CD14-positive monocyte (primary cell): Measurements from ENCODE around the gene TRHDE. TPM values are rescaled to one million over a fixed set of nuclear protein-coding genes. Genes with fewer than 3 reads are reported as not detected.

Experiments
- DNase-seq, 3 donors: peaks; one replicate each; pipeline ENCODE4 v3.0.0-alpha.2; 2011 to 2022
- H2AFZ ChIP-seq: 2 replicates; pipeline ENCODE4 v1.6.0; 2012; ENCODE audit warnings: mild to moderate bottlenecking, low read depth, low read length, inconsistent platforms; ENCODE audit not compliant: insufficient read depth, poor library complexity, severe bottlenecking
- H3K27ac ChIP-seq, 2 donors: 1 replicate in 1 of 2; 2 replicates in 1 of 2; pipeline ENCODE4 v1.5.1; 2012 to 2013; ENCODE audit warnings: low read length in 2 of 2, control low read depth in 1 of 2, inconsistent platforms in 1 of 2, low read depth in 1 of 2, mild to moderate bottlenecking in 1 of 2
- H3K27me3 ChIP-seq, 2 donors: one replicate each; pipeline versions ENCODE4 v1.6.0 to v1.6.1; 2011 to 2013; ENCODE audit warnings: low read length in 2 of 2; ENCODE audit not compliant: control insufficient read depth in 2 of 2, insufficient read depth in 2 of 2
- H3K36me3 ChIP-seq, 2 donors: replicated peaks in 1 of 2; 1 replicate in 1 of 2; 2 replicates in 1 of 2; pipeline versions ENCODE4 v1.5.1 to v1.6.1; 2012 to 2013; ENCODE audit warnings: low read length in 2 of 2, control low read depth in 1 of 2, inconsistent platforms in 1 of 2, mild to moderate bottlenecking in 1 of 2; ENCODE audit not compliant: insufficient read depth in 2 of 2, control insufficient read depth in 1 of 2
- H3K4me1 ChIP-seq, 2 donors: 1 replicate in 1 of 2; 2 replicates in 1 of 2; pipeline versions ENCODE4 v1.5.1 to v1.6.1; 2012 to 2013; ENCODE audit warnings: low read length in 2 of 2, control low read depth in 1 of 2, inconsistent platforms in 1 of 2, mild to moderate bottlenecking in 1 of 2, moderate library complexity in 1 of 2; ENCODE audit not compliant: insufficient read depth in 2 of 2, control insufficient read depth in 1 of 2
- H3K4me2 ChIP-seq: replicated peaks from 2 replicates; pipeline ENCODE3; 2012; ENCODE audit warnings: low read length, moderate library complexity, mild to moderate bottlenecking; ENCODE audit not compliant: poor library complexity, severe bottlenecking; ENCODE audit errors: extremely low read depth
- H3K4me3 ChIP-seq, 3 experiments: fragments of 200-600 bp in 1 of 3; sonication (generic) in 1 of 3; replicated peaks in 1 of 3; 1 replicate in 2 of 3; 2 replicates in 1 of 3; pipeline ENCODE4 v1.5.1; 2011 to 2013; ENCODE audit warnings: low read length in 3 of 3, mild to moderate bottlenecking in 3 of 3, control low read depth in 2 of 3, low read depth in 2 of 3, inconsistent platforms in 1 of 3, moderate library complexity in 1 of 3
- H3K79me2 ChIP-seq: 2 replicates; pipeline ENCODE4 v1.6.0; 2012; ENCODE audit warnings: mild to moderate bottlenecking, control low read depth, inconsistent platforms, low read length, moderate library complexity; ENCODE audit not compliant: insufficient read depth
- H3K9ac ChIP-seq: 2 replicates; pipeline ENCODE4 v1.6.0; 2017; ENCODE audit warnings: low read length, mild to moderate bottlenecking; ENCODE audit not compliant: insufficient read depth, poor library complexity, severe bottlenecking
- H3K9me3 ChIP-seq, 2 donors: replicated peaks in 1 of 2; 1 replicate in 1 of 2; 2 replicates in 1 of 2; pipeline versions ENCODE4 v1.5.1 to v1.6.1; 2012 to 2013; ENCODE audit warnings: low read length in 2 of 2, control low read depth in 1 of 2; ENCODE audit not compliant: control insufficient read depth in 1 of 2, insufficient read depth in 1 of 2
- H4K20me1 ChIP-seq: 2 replicates; pipeline ENCODE4 v1.6.0; 2012; ENCODE audit warnings: mild to moderate bottlenecking, low read length, control low read depth, moderate library complexity; ENCODE audit not compliant: insufficient read depth
- H3K27ac Mint-ChIP-seq, 7 donors: one replicate each; pipeline ENCODE4 v1.8.0; 2020; ENCODE audit warnings: mild to moderate bottlenecking in 7 of 7, mixed read lengths in 7 of 7, moderate library complexity in 6 of 7, inconsistent platforms in 2 of 7
- H3K27me3 Mint-ChIP-seq, 3 donors: one replicate each; pipeline ENCODE4 v1.8.0; 2021 to 2022; ENCODE audit warnings: low read depth in 3 of 3, mild to moderate bottlenecking in 3 of 3, mixed read lengths in 3 of 3, moderate library complexity in 3 of 3, inconsistent platforms in 1 of 3
- H3K36me3 Mint-ChIP-seq, 2 donors: one replicate each; pipeline ENCODE4 v1.8.0; 2020; ENCODE audit warnings: mixed read lengths in 2 of 2, inconsistent platforms in 1 of 2, mild to moderate bottlenecking in 1 of 2
- H3K4me1 Mint-ChIP-seq: one replicate; pipeline ENCODE4 v1.8.0; 2020; ENCODE audit warnings: mild to moderate bottlenecking, mixed read lengths
- H3K4me3 Mint-ChIP-seq, 2 donors: one replicate each; pipeline ENCODE4 v1.8.0; 2020; ENCODE audit warnings: mild to moderate bottlenecking in 2 of 2, mixed read lengths in 2 of 2, moderate library complexity in 1 of 2
- H3K9me3 Mint-ChIP-seq, 7 donors: one replicate each; pipeline ENCODE4 v1.8.0; 2020 to 2022; ENCODE audit warnings: mixed read lengths in 7 of 7, mild to moderate bottlenecking in 6 of 7, moderate library complexity in 6 of 7, inconsistent platforms in 2 of 7
- WGBS: methylation state at CpG from one replicate; pipeline ENCODE4 v1.1.5; 2013; ENCODE audit warnings: missing lambda C conversion rate; ENCODE audit not compliant: insufficient coverage; 5-methylcytosine and 5-hydroxymethylcytosine counted together
- intact Hi-C, 2 donors: fragments of 100-400 bp; cut with micrococcal nuclease; formaldehyde crosslinking; loops; one replicate each; pipeline versions ENCODE4 v1.15.0 to v1.15.1; 2023
- polyA plus RNA-seq, 3 donors: library from polyadenylated mRNA; depleted of rRNA in 1 of 3; unstranded in 2 of 3; stranded (reverse) in 1 of 3; fragments of 300-500 nt in 2 of 3; fragments of >200 nt in 1 of 3; fragmentation: Illumina TruSeq in 2 of 3; gene quantifications; 1 replicate in 2 of 3; 2 replicates in 1 of 3; pipeline ENCODE4 v1.2.3, GENCODE V29; 2012 to 2021
- TF ChIP-seq, protein P1 (sequence below): fragments of 200-600 bp; IDR thresholded peaks from one replicate; pipeline ENCODE4 v1.8.0; 2022; ENCODE audit warnings: antibody characterized with exemption, mild to moderate bottlenecking

TRHDE gene
- polyA plus RNA-seq, 3 donors: not detected

DNA sequence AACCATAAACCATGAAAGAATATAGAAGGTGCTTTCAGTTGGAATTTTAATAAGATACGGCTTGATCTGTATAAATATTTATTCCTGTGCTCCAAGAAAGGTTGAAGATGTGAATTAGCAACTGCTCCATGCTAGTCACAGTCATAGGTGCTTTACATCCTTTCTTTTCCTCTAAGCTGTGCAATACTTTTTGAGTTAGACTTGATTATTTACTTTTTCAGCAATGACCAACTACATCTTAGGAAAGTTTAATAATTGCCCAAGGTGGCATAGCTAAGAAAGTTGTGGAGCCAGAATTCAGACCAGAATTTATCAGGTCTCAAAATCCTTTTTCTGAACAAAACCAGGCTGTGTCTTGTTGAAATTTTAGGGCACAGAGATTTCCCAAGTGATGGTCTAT lies 13.7 kb downstream of the TRHDE start:
- H3K4me1 Mint-ChIP-seq: no peaks in the 10 kb centered on the region
- Histone ChIP-seq H3K9ac (no peak overlapping the region), H3K79me2 (no peaks in the 10 kb centered on the region), H4K20me1 (no peaks in the 10 kb centered on the region), H3K27me3 (peaks cover 0 to 4% of the 10 kb centered on the region in 2 donors), H3K9me3 (no peaks in the 10 kb centered on the region), H3K4me3 (no peak overlapping the region), H3K27ac (no peak overlapping the region), H3K36me3 (no peaks in the 10 kb centered on the region), H3K4me2 (no peak overlapping the region), H2AFZ (no peak overlapping the region), H3K4me1 (no peaks in the 10 kb centered on the region)
- no CpG with 5 or more reads among the region's 1 CpG for WGBS
- H3K36me3 Mint-ChIP-seq: no peaks in the 10 kb centered on the region
- H3K27me3 Mint-ChIP-seq: peaks cover 4 to 9% (median 5%) of the 10 kb centered on the region in 3 donors
- intact Hi-C loops: no loop called here
- peaks cover 0 to 2% (median 0%) of the 10 kb centered on the region in 7 donors for H3K9me3 Mint-ChIP-seq
- TF ChIP-seq, protein P1, sequence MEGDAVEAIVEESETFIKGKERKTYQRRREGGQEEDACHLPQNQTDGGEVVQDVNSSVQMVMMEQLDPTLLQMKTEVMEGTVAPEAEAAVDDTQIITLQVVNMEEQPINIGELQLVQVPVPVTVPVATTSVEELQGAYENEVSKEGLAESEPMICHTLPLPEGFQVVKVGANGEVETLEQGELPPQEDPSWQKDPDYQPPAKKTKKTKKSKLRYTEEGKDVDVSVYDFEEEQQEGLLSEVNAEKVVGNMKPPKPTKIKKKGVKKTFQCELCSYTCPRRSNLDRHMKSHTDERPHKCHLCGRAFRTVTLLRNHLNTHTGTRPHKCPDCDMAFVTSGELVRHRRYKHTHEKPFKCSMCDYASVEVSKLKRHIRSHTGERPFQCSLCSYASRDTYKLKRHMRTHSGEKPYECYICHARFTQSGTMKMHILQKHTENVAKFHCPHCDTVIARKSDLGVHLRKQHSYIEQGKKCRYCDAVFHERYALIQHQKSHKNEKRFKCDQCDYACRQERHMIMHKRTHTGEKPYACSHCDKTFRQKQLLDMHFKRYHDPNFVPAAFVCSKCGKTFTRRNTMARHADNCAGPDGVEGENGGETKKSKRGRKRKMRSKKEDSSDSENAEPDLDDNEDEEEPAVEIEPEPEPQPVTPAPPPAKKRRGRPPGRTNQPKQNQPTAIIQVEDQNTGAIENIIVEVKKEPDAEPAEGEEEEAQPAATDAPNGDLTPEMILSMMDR: no peak
- H3K4me3 Mint-ChIP-seq: no peak overlapping the region
- no peak for DNase-seq
- H3K27ac Mint-ChIP-seq: no peak overlapping the region

DNA sequence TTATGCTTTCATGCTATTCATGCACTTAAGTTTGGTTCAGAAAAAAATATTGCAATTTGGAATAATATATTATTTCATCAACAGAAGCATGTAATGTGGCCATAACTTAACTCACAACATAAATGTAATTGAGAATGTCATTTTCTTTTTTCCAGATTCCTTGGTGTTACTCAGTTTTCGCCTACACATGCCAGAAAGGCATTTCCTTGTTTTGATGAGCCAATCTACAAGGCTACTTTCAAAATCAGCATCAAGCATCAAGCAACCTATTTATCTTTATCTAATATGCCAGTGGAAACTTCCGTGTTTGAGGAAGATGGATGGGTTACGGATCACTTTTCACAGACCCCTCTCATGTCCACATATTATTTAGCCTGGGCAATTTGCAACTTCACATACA lies 14.4 kb downstream of the TRHDE start:
- peaks cover 0 to 4% of the 10 kb centered on the region in 2 donors for H3K27me3 ChIP-seq
- no peaks in the 10 kb centered on the region for H3K9me3 ChIP-seq
- H3K36me3 ChIP-seq: no peaks in the 10 kb centered on the region
- no peak overlapping the region for H2AFZ ChIP-seq
- no peak overlapping the region for H3K27ac ChIP-seq
- H3K79me2 ChIP-seq: no peaks in the 10 kb centered on the region
- H3K36me3 Mint-ChIP-seq: no peaks in the 10 kb centered on the region
- H3K27me3 Mint-ChIP-seq: peaks cover 3 to 9% (median 4%) of the 10 kb centered on the region in 3 donors
- H4K20me1 ChIP-seq: no peaks in the 10 kb centered on the region
- H3K4me3 Mint-ChIP-seq: no peak overlapping the region
- no CpG with 5 or more reads among the region's 3 CpGs for WGBS
- no peaks in the 10 kb centered on the region for H3K4me1 Mint-ChIP-seq
- no peak for DNase-seq
- H3K27ac Mint-ChIP-seq: no peak overlapping the region
- TF ChIP-seq, protein P1: no peak
- no peak overlapping the region for H3K4me2 ChIP-seq
- H3K9me3 Mint-ChIP-seq: peaks cover 0 to 2% (median 0%) of the 10 kb centered on the region in 7 donors
- intact Hi-C loops: no loop called here
- H3K4me1 ChIP-seq: no peaks in the 10 kb centered on the region
- no peak overlapping the region for H3K9ac ChIP-seq
- H3K4me3 ChIP-seq: no peak overlapping the region
